Heart left ventricle (tissue), 16 donors: ENCODE data around the gene ARHGEF28. TPM values are rescaled to one million over a fixed set of nuclear protein-coding genes. Genes with fewer than 3 reads are reported as not detected.

Experiments
- ATAC-seq, 4 donors: fragments of 200-7000 bp; cut with Tn5 transposase; one replicate each; pipeline ENCODE4 v1.9.1; 2020 to 2022; ENCODE audit warnings: moderate library complexity in 4 of 4, mild to moderate bottlenecking in 3 of 4, moderate number of reproducible peaks in 1 of 4
- DNase-seq, 5 donors: peaks; one replicate each; pipeline ENCODE4 v3.0.0-alpha.2; 2020
- H3K27ac ChIP-seq, 12 donors: fragments of 200-600 bp; sonication (generic) in 4 of 12; one replicate each; pipeline versions ENCODE4 v1.5.0 to v1.8.0; 2016 to 2022; ENCODE audit warnings: mild to moderate bottlenecking in 2 of 12
- H3K27me3 ChIP-seq, 9 donors: fragments of 200-600 bp; sonication (generic) in 2 of 9; one replicate each; pipeline versions ENCODE4 v1.5.1 to v1.8.0; 2016 to 2022; ENCODE audit warnings: mild to moderate bottlenecking in 3 of 9
- H3K36me3 ChIP-seq, 9 donors: fragments of 200-600 bp; sonication (generic) in 2 of 9; one replicate each; pipeline versions ENCODE4 v1.5.0 to v1.8.0; 2018 to 2022; ENCODE audit warnings: mild to moderate bottlenecking in 2 of 9
- H3K4me1 ChIP-seq, 12 donors: fragments of 200-600 bp; sonication (generic) in 4 of 12; one replicate each; pipeline versions ENCODE4 v1.5.0 to v1.8.0; 2016 to 2022; ENCODE audit warnings: mild to moderate bottlenecking in 3 of 12
- H3K4me3 ChIP-seq, 12 donors: fragments of 200-600 bp; sonication (generic) in 4 of 12; one replicate each; pipeline versions ENCODE4 v1.5.0 to v1.8.0; 2017 to 2022; ENCODE audit warnings: mild to moderate bottlenecking in 9 of 12, moderate library complexity in 4 of 12
- H3K9me3 ChIP-seq, 12 donors: fragments of 200-600 bp; sonication (generic) in 4 of 12; one replicate each; pipeline versions ENCODE4 v1.5.0 to v1.8.0; 2016 to 2022; ENCODE audit warnings: mild to moderate bottlenecking in 1 of 12
- CTCF ChIP-seq, 12 donors: fragments of 200-600 bp; sonication (generic) in 4 of 12; IDR thresholded peaks; one replicate each; pipeline versions ENCODE4 v1.5.0 to v1.8.0; 2018 to 2022; ENCODE audit warnings: antibody characterized with exemption in 12 of 12, mild to moderate bottlenecking in 5 of 12
- POLR2A ChIP-seq, 2 donors: fragments of 450-650 bp; IDR thresholded peaks; one replicate each; pipeline ENCODE4 v1.6.1; 2017; ENCODE audit warnings: antibody characterized with exemption in 2 of 2, mild to moderate bottlenecking in 2 of 2, moderate library complexity in 2 of 2
- WGBS, 4 donors: extraction: QIAGEN DNeasy Blood & Tissue Kit in 2 of 4; methylation state at CpG; one replicate each; pipeline versions ENCODE4 v1.1.5 to v1.1.7; 2013 to 2018; 5-methylcytosine and 5-hydroxymethylcytosine counted together
- intact Hi-C, 10 donors: fragments of 100-400 bp; cut with DNase I; formaldehyde crosslinking; loops; one replicate each; pipeline versions ENCODE4 v1.11.1 to v1.14.2; 2022
- polyA plus RNA-seq, 2 donors: library from polyadenylated mRNA; stranded (reverse); fragments of 200-250 nt; gene quantifications; one replicate each; pipeline ENCODE4 v1.2.3, GENCODE V29; 2013
- total RNA-seq, 9 donors: library from RNA; depleted of rRNA in 2 of 9; stranded (reverse); fragments of >200 nt in 2 of 9; fragmentation: NEBNext Ultra II Directional in 3 of 9; extraction: Animal tissue kit (Norgen Biotek cat#: 25700) in 3 of 9; gene quantifications; one replicate each; pipeline versions ENCODE4 v1.1.0 to v1.2.4, GENCODE V29; 2016 to 2023
- donor health status: ischemic (EF 13 %, LVEDD 7.1; RV severe dilation, severe dysfunction).
- donor health status: healthy with polysubstance abuse.
- donor health status: DM: no; HTN: yes; CAD: no.
- donor health status: DM: no; HTN: no; CAD: no.
- donor health status: ischemic (EF 25% LVEDD 6.9; RV normal size, moderate dysfunction).
- donor health status: ischemic (EF 25% LVEDD 5.7; RV mildly dilated, moderate dysfunction).
- donor health status: healthy.
- donor health status: DM: yes; HTN: yes; CAD: no.
- donor health status: ischemic (EF 35%, LVEDD 5.7; RV mildly dilated, moderate dysfunction).
- donor health status: nonischemic (EF 11% LVEDD 7.7; RV severe dilation, severe dysfunction).
- donor health status: DM: yes; HTN: yes; CAD: no.
- donor health status: PGD.
- donor health status: ischemic (EF 29% LVEDD 5.4; RV normal size, mild dysfunction).
- donor health status: nonischemic (EF 23%, LVEDD 6.1; RV moderate dilation, normal function).

Gene ARHGEF28
- total and polyA plus RNA-seq, 11 donors, result 0.51 to 7.7 (median 1.7) TPM

- Histone ChIP-seq H3K4me3 (no peak overlapping the region), H3K27ac (no peak overlapping the region), H3K4me1 (peaks cover 0 to 4% (median 0%) of the 10 kb centered on the region in 12 donors), H3K9me3 (no peaks in the 10 kb centered on the region), H3K27me3 (no peaks in the 10 kb centered on the region), H3K36me3 (no peaks in the 10 kb centered on the region)
- WGBS, 4 donors, result 91 to 100% (median 97%) methylated on average over 1 of the region's 1 CpG
- DNase-seq (no peak), ATAC-seq (no peak)
- intact Hi-C loops, result no loop called here
- TF ChIP-seq CTCF (IDR thresholded peaks at IDR 0.05), result no peak
- TF ChIP-seq POLR2A (IDR thresholded peaks at IDR 0.05), result no peak
Observed at GRCh38 chr5:73830646-73831045, 204.7 kb downstream of the ARHGEF28 start.

GRCh38 chr5:73831066-73831465 is 205.1 kb downstream of the ARHGEF28 start:
- Histone ChIP-seq H3K4me3 (no peak overlapping the region), H3K4me1 (peaks cover 0 to 4% (median 0%) of the 10 kb centered on the region in 12 donors), H3K9me3 (no peaks in the 10 kb centered on the region), H3K27me3 (no peaks in the 10 kb centered on the region), H3K27ac (no peak overlapping the region), H3K36me3 (no peaks in the 10 kb centered on the region)
- TF ChIP-seq POLR2A (IDR thresholded peaks at IDR 0.05), result no peak
- DNase-seq, result no peak
- intact Hi-C loops, result no loop called here
- no peak for ATAC-seq
- 80 to 90% (median 85%) methylated on average over 3 of the region's 3 CpGs for WGBS, 4 donors

DNA sequence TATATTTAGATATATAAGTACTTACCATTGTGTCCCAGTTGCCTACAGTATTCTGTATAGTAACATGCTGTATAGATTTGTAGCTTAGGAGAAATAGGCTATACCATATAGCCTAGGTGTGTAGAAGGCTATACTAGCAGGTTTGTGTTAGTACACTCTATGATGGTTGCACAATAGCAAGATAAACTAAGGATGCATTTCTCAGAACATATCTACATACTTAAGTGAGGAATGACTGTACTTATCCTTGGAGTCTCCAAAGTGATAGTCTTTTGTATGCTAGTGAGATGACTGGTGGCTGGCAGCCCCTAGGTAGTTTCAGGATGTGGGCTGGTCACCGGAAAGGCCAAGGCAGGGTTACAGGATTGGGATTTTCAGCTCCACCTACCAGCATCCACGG is 208.7 kb downstream of the ARHGEF28 start:
- no peaks in the 10 kb centered on the region for H3K4me1 ChIP-seq
- no peaks in the 10 kb centered on the region for H3K27me3 ChIP-seq
- intact Hi-C loops, result no loop called here
- ATAC-seq (no peak), DNase-seq (no peak)
- no peak overlapping the region for H3K4me3 ChIP-seq
- TF ChIP-seq POLR2A (IDR thresholded peaks at IDR 0.05), result no peak
- TF ChIP-seq CTCF (IDR thresholded peaks at IDR 0.05), result no peak
- WGBS, 4 donors, result 75 to 94% (median 87%) methylated on average over 1 to 2 of the region's 2 CpGs
- H3K27ac ChIP-seq, result no peak overlapping the region
- H3K36me3 ChIP-seq, result no peaks in the 10 kb centered on the region
- H3K9me3 ChIP-seq, result peaks cover 0 to 10% (median 0%) of the 10 kb centered on the region in 12 donors

DNA sequence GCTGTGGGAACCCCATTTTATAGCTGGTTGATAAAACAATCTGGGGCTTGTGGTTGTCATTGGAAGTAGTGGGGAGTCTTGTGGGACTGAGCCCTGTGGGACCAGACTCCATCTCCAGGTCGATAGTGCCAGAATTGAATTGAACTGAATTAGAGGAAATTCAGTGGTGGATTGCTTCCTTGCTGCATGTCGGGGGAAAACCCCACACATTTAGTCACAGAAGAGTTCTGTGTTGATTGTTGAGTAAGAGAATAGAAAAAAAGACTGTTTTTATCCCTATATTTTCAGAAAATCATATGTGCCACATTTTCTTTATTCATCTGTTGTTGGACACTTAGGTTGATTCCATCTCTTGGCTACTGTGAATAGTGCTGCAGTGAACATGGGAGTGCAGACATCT is 209.7 kb downstream of the ARHGEF28 start:
- no peak overlapping the region for H3K4me3 ChIP-seq
- H3K27me3 ChIP-seq, result no peaks in the 10 kb centered on the region
- 41 to 68% (median 54%) methylated on average over 2 of the region's 2 CpGs for WGBS, 4 donors
- peaks cover 0 to 10% (median 0%) of the 10 kb centered on the region in 12 donors for H3K9me3 ChIP-seq
- H3K4me1 ChIP-seq, result no peaks in the 10 kb centered on the region
- TF ChIP-seq CTCF (IDR thresholded peaks at IDR 0.05), result no peak
- no peak for TF ChIP-seq POLR2A (IDR thresholded peaks at IDR 0.05)
- no peak overlapping the region for H3K27ac ChIP-seq
- DNase-seq (no peak), ATAC-seq (no peak)
- peaks cover 0 to 3% (median 0%) of the 10 kb centered on the region in 9 donors for H3K36me3 ChIP-seq
- intact Hi-C loops, result no loop called here

GRCh38 chr5:73836607-73837006 is 210.6 kb downstream of the ARHGEF28 start:
- no peak overlapping the region for H3K27ac ChIP-seq
- H3K4me3 ChIP-seq, result no peak overlapping the region
- ATAC-seq (no peak), DNase-seq (no peak)
- TF ChIP-seq POLR2A (IDR thresholded peaks at IDR 0.05), result no peak
- TF ChIP-seq CTCF (IDR thresholded peaks at IDR 0.05), result no peak
- no peaks in the 10 kb centered on the region for H3K27me3 ChIP-seq
- intact Hi-C loops, result no loop called here
- H3K4me1 ChIP-seq, result no peaks in the 10 kb centered on the region
- H3K36me3 ChIP-seq, result peaks cover 0 to 3% (median 0%) of the 10 kb centered on the region in 9 donors
- peaks cover 0 to 10% (median 0%) of the 10 kb centered on the region in 12 donors for H3K9me3 ChIP-seq
